GM21619 (cell line): ENCODE data around the gene PRKN.

Source experiments
- ATAC-seq: cut with Tn5 transposase; IDR thresholded peaks from one replicate; pipeline ENCODE4 v1.9.1; 2021; ENCODE audit not compliant: unreplicated experiment

The PRKN gene

GRCh38 chr6:161696801-161697200 is 1030.8 kb downstream of the PRKN start:
- no peak for ATAC-seq

- no peak for ATAC-seq
These were observed 1032.6 kb downstream of the PRKN start for GRCh38 chr6:161694995-161695394.

- ATAC-seq, result no peak
These were observed 1040.9 kb downstream of the PRKN start for GRCh38 chr6:161686655-161687054.

- ATAC-seq, result no peak
These were observed 1042.7 kb downstream of the PRKN start for GRCh38 chr6:161684731-161685475.

GRCh38 chr6:161683400-161683799 is 1044.2 kb downstream of the PRKN start:
- no peak for ATAC-seq

- ATAC-seq, result no peak
These were observed 1044.6 kb downstream of the PRKN start for GRCh38 chr6:161682982-161683381.

GRCh38 chr6:161679980-161680538 is 1047.5 kb downstream of the PRKN start:
- ATAC-seq, result no peak

GRCh38 chr6:161677188-161677587 is 1050.4 kb downstream of the PRKN start:
- no peak for ATAC-seq

GRCh38 chr6:161676586-161676985 is 1051.0 kb downstream of the PRKN start:
- no peak for ATAC-seq

- no peak for ATAC-seq
These were observed 1052.5 kb downstream of the PRKN start for GRCh38 chr6:161674930-161675682.

- no peak for ATAC-seq
These were observed 1054.5 kb downstream of the PRKN start for GRCh38 chr6:161673026-161673425.

GRCh38 chr6:161671117-161671516 is 1056.4 kb downstream of the PRKN start:
- no peak for ATAC-seq

- ATAC-seq, result no peak
These were observed 1058.9 kb downstream of the PRKN start for GRCh38 chr6:161668665-161669064.

GRCh38 chr6:161667957-161668356 is 1059.6 kb downstream of the PRKN start:
- no peak for ATAC-seq

GRCh38 chr6:161663682-161664081 is 1063.9 kb downstream of the PRKN start:
- no peak for ATAC-seq

- no peak for ATAC-seq
These were observed 1066.6 kb downstream of the PRKN start for GRCh38 chr6:161660666-161661571.

- no peak for ATAC-seq
These were observed 1069.4 kb downstream of the PRKN start for GRCh38 chr6:161658211-161658610.

GRCh38 chr6:161654209-161654608 is 1073.4 kb downstream of the PRKN start:
- ATAC-seq, result no peak

GRCh38 chr6:161651949-161652348 is 1075.6 kb downstream of the PRKN start:
- no peak for ATAC-seq

- ATAC-seq, result no peak
These were observed 1077.7 kb downstream of the PRKN start for GRCh38 chr6:161649841-161650240.

- ATAC-seq, result no peak
These were observed 1078.5 kb downstream of the PRKN start for GRCh38 chr6:161649068-161649467.
